Measurements from ENCODE around the gene TMCO2. TPM values are rescaled to one million over a fixed set of nuclear protein-coding genes. Genes with fewer than 3 reads are reported as not detected.
"Not testable (repeated sequence)": the region's sequence is repeated elsewhere in the genome, so short reads cannot be mapped to it uniquely, and the experiment has no call there.

TMCO2 gene
- total and polyA plus RNA-seq, 11 donors, result not detected

DNA sequence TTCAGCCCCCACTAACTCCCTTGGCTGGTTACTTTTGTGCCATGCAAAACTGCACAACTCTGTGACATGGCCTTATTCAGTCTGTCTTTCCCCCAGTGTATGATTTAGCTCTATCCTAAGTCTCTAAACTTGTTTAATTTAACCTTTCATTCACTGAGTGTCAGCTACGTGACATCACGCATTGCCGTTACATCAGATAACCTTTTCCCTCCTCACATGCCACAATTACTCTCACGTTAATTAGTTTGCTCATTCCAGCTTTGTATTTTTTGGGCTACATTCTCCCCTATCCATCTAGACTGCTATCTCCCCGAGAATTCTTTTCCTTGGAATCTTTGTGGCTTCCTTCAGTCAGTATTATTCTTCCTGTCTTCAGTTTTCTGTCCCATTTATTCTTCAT is 29.4 kb upstream of the TMCO2 start:
- H3K4me3 ChIP-seq, result no peak overlapping the region
- H3K27me3 ChIP-seq, result no peaks in the 10 kb centered on the region
- no peak for ATAC-seq
- H3K36me3 ChIP-seq, result peaks cover 0 to 63% (median 36%) of the 10 kb centered on the region in 9 donors
- H3K9me3 ChIP-seq, result no peaks in the 10 kb centered on the region
- 93 to 95% (median 94%) methylated on average over 5 of the region's 5 CpGs for WGBS, 4 donors
- intact Hi-C loops (cut with DNase I), result no loop called here
- no peak for DNase-seq
- H3K4me1 ChIP-seq, result no peaks in the 10 kb centered on the region
- no peak overlapping the region for H3K27ac ChIP-seq
- TF ChIP-seq CTCF (IDR thresholded peaks at IDR 0.05), result no peak
- TF ChIP-seq POLR2A (IDR thresholded peaks at IDR 0.05), result no peak

- WGBS, 4 donors, result 93 to 96% (median 95%) methylated on average over 18 of the region's 18 CpGs
- ATAC-seq; DNase-seq; H3K4me1 ChIP-seq; H3K9me3 ChIP-seq; H3K27me3 ChIP-seq; H3K27ac ChIP-seq; intact Hi-C loops (cut with DNase I); H3K4me3 ChIP-seq: not testable (repeated sequence)
- H3K36me3 ChIP-seq, result peaks cover 0 to 70% (median 42%) of the 10 kb centered on the region in 9 donors
Measured at GRCh38 chr1:40221471-40221905, 26.2 kb upstream of the TMCO2 start.

GRCh38 chr1:40221977-40222772 is 25.6 kb upstream of the TMCO2 start:
- Histone ChIP-seq H3K27ac (no peak overlapping the region), H3K4me3 (no peak overlapping the region), H3K27me3 (no peaks in the 10 kb centered on the region), H3K36me3 (peaks cover 0 to 71% (median 46%) of the 10 kb centered on the region in 9 donors), H3K9me3 (no peaks in the 10 kb centered on the region), H3K4me1 (no peaks in the 10 kb centered on the region)
- no peak for DNase-seq
- intact Hi-C loops (cut with DNase I), result no loop called here
- WGBS, 4 donors, result 82 to 86% (median 83%) methylated on average over 3 of the region's 3 CpGs
- TF ChIP-seq CTCF (IDR thresholded peaks at IDR 0.05) (no peak), POLR2A (IDR thresholded peaks at IDR 0.05) (no peak)
- no peak for ATAC-seq

GRCh38 chr1:40224040-40224439 is 23.7 kb upstream of the TMCO2 start:
- H3K36me3 ChIP-seq, result peaks cover 0 to 72% (median 33%) of the 10 kb centered on the region in 9 donors
- 95 to 98% (median 96%) methylated on average over 6 of the region's 6 CpGs for WGBS, 4 donors
- no peak for TF ChIP-seq CTCF (IDR thresholded peaks at IDR 0.05)
- no peak for TF ChIP-seq POLR2A (IDR thresholded peaks at IDR 0.05)
- no peak overlapping the region for H3K4me3 ChIP-seq
- H3K27me3 ChIP-seq, result no peaks in the 10 kb centered on the region
- no peaks in the 10 kb centered on the region for H3K4me1 ChIP-seq
- no peak overlapping the region for H3K27ac ChIP-seq
- DNase-seq (no peak), ATAC-seq (no peak)
- intact Hi-C loops (cut with DNase I), result no loop called here
- no peaks in the 10 kb centered on the region for H3K9me3 ChIP-seq

Data from heart left ventricle (tissue), 16 donors.